Trophoblast cell (in vitro differentiated cells and primary cell): ENCODE results near the gene KBTBD12.
A peak's percentile ranks its signal among the peaks of the same experiment; 100 is the strongest.

ENCODE experiments used
- DNase-seq, 2 donors: peaks; one replicate each; pipeline ENCODE4 v3.0.0-alpha.2; 2016
- H2AFZ ChIP-seq: 2 replicates; pipeline ENCODE4 v1.6.1; 2013; ENCODE audit warnings: low read length, moderate library complexity, mild to moderate bottlenecking; ENCODE audit not compliant: insufficient read depth, poor library complexity
- H2AK5ac ChIP-seq: 2 replicates; pipeline ENCODE4 v1.6.1; 2013; ENCODE audit warnings: mild to moderate bottlenecking, low read length
- H2BK120ac ChIP-seq: 2 replicates; pipeline ENCODE4 v1.6.1; 2013; ENCODE audit warnings: low read length, mild to moderate bottlenecking, moderate library complexity; ENCODE audit not compliant: insufficient read depth, poor library complexity
- H2BK12ac ChIP-seq: 2 replicates; pipeline ENCODE4 v1.6.1; 2013; ENCODE audit warnings: mild to moderate bottlenecking, low read length, moderate library complexity
- H2BK5ac ChIP-seq: 2 replicates; pipeline ENCODE4 v1.6.1; 2013; ENCODE audit warnings: low read length, low read depth, moderate library complexity, mild to moderate bottlenecking; ENCODE audit not compliant: poor library complexity
- H3K14ac ChIP-seq: 2 replicates; pipeline ENCODE4 v1.6.1; 2013; ENCODE audit warnings: mild to moderate bottlenecking, low read length
- H3K18ac ChIP-seq: 2 replicates; pipeline ENCODE4 v1.6.1; 2013; ENCODE audit warnings: mild to moderate bottlenecking, low read length
- H3K23ac ChIP-seq: 2 replicates; pipeline ENCODE4 v1.6.1; 2013; ENCODE audit warnings: low read length
- H3K27ac ChIP-seq: 2 replicates; pipeline ENCODE4 v1.5.1; 2013; ENCODE audit warnings: low read depth, mild to moderate bottlenecking, inconsistent platforms, low read length, moderate library complexity
- H3K27me3 ChIP-seq: 2 replicates; pipeline ENCODE4 v1.6.1; 2013; ENCODE audit warnings: inconsistent platforms, mild to moderate bottlenecking, low read length, moderate library complexity; ENCODE audit not compliant: insufficient read depth
- H3K36me3 ChIP-seq, 2 experiments: 1 replicate in 1 of 2; 2 replicates in 1 of 2; pipeline ENCODE4 v1.6.1; 2013; ENCODE audit warnings: low read length in 2 of 2, mild to moderate bottlenecking in 2 of 2, moderate library complexity in 1 of 2; ENCODE audit not compliant: insufficient read depth in 2 of 2, control insufficient read depth in 1 of 2
- H3K4ac ChIP-seq: 2 replicates; pipeline ENCODE4 v1.6.1; 2013; ENCODE audit warnings: low read depth, mild to moderate bottlenecking, low read length, moderate library complexity
- H3K4me1 ChIP-seq, 2 experiments: 1 replicate in 1 of 2; 2 replicates in 1 of 2; pipeline ENCODE4 v1.6.1; 2013; ENCODE audit warnings: low read length in 2 of 2, mild to moderate bottlenecking in 2 of 2, moderate library complexity in 1 of 2; ENCODE audit not compliant: insufficient read depth in 2 of 2, control insufficient read depth in 1 of 2
- H3K4me2 ChIP-seq: 2 replicates; pipeline ENCODE4 v1.6.1; 2013; ENCODE audit warnings: inconsistent platforms, mild to moderate bottlenecking, low read length, moderate library complexity
- H3K4me3 ChIP-seq: 2 replicates; pipeline ENCODE4 v1.5.1; 2013; ENCODE audit warnings: mild to moderate bottlenecking, low read depth, low read length, inconsistent platforms
- H3K79me1 ChIP-seq: one replicate; pipeline ENCODE4 v1.6.1; 2013; ENCODE audit warnings: low read length
- H3K79me2 ChIP-seq: 2 replicates; pipeline ENCODE4 v1.6.1; 2013; ENCODE audit warnings: low read length, mild to moderate bottlenecking; ENCODE audit not compliant: control insufficient read depth, insufficient read depth, poor library complexity
- H3K9ac ChIP-seq: 2 replicates; pipeline ENCODE4 v1.6.1; 2013; ENCODE audit warnings: mild to moderate bottlenecking, low read length
- H3K9me3 ChIP-seq: 2 replicates; pipeline ENCODE4 v1.6.1; 2013; ENCODE audit warnings: low read depth, mild to moderate bottlenecking, control low read depth, inconsistent platforms, low read length; ENCODE audit not compliant: insufficient read depth
- H4K12ac ChIP-seq: 2 replicates; pipeline ENCODE4 v1.6.1; 2013; ENCODE audit warnings: low read depth, mild to moderate bottlenecking, low read length, moderate library complexity
- H4K8ac ChIP-seq: 2 replicates; pipeline ENCODE4 v1.6.1; 2013; ENCODE audit warnings: low read depth, mild to moderate bottlenecking, low read length, moderate library complexity
- H4K91ac ChIP-seq: one replicate; pipeline ENCODE4 v1.6.1; 2013; ENCODE audit warnings: low read depth, mild to moderate bottlenecking, low read length, moderate library complexity
- WGBS: extraction: QIAGEN DNeasy Blood & Tissue Kit; methylation state at CpG from one replicate; pipeline ENCODE4 v1.1.7; 2013; ENCODE audit warnings: missing lambda C conversion rate; ENCODE audit not compliant: insufficient read length, insufficient coverage; ENCODE audit errors: extremely low coverage; 5-methylcytosine and 5-hydroxymethylcytosine counted together

KBTBD12 gene

GRCh38 chr3:127992127-127992526 is 77.1 kb downstream of the KBTBD12 start:
- H3K79me2 ChIP-seq, result no peaks in the 10 kb centered on the region
- no peak overlapping the region for H2BK5ac ChIP-seq
- no peak overlapping the region for H2BK120ac ChIP-seq
- no peaks in the 10 kb centered on the region for H3K36me3 ChIP-seq
- H4K8ac ChIP-seq, result no peak overlapping the region
- no peak for DNase-seq
- H2AK5ac ChIP-seq, result no peak overlapping the region
- no peak overlapping the region for H4K91ac ChIP-seq
- no peaks in the 10 kb centered on the region for H3K79me1 ChIP-seq
- no peak overlapping the region for H3K18ac ChIP-seq
- H3K4me3 ChIP-seq, result no peak overlapping the region
- WGBS, result no CpG with 5 or more reads among the region's 5 CpGs
- no peaks in the 10 kb centered on the region for H3K4me1 ChIP-seq
- no peak overlapping the region for H3K4me2 ChIP-seq
- no peak overlapping the region for H3K27ac ChIP-seq
- no peak overlapping the region for H4K12ac ChIP-seq
- H3K27me3 ChIP-seq, result no peaks in the 10 kb centered on the region
- no peaks in the 10 kb centered on the region for H3K9me3 ChIP-seq
- H3K23ac ChIP-seq, result no peak overlapping the region
- H3K14ac ChIP-seq, result no peak overlapping the region
- no peak overlapping the region for H2AFZ ChIP-seq
- no peak overlapping the region for H3K9ac ChIP-seq
- H2BK12ac ChIP-seq, result no peak overlapping the region
- no peak overlapping the region for H3K4ac ChIP-seq

GRCh38 chr3:127994011-127994410 is 79.0 kb downstream of the KBTBD12 start:
- Histone ChIP-seq H3K4me2 (no peak overlapping the region), H2BK120ac (no peak overlapping the region), H3K27me3 (no peaks in the 10 kb centered on the region), H3K36me3 (no peaks in the 10 kb centered on the region), H2AFZ (no peak overlapping the region), H3K4me3 (no peak overlapping the region), H2BK12ac (no peak overlapping the region), H2BK5ac (no peak overlapping the region), H4K12ac (no peak overlapping the region), H3K18ac (no peak overlapping the region), H3K14ac (no peak overlapping the region), H3K79me2 (no peaks in the 10 kb centered on the region), H3K9me3 (no peaks in the 10 kb centered on the region), H3K4ac (no peak overlapping the region), H3K79me1 (no peaks in the 10 kb centered on the region), H3K27ac (no peak overlapping the region), H3K4me1 (no peaks in the 10 kb centered on the region), H4K8ac (no peak overlapping the region), H4K91ac (no peak overlapping the region), H3K23ac (no peak overlapping the region), H3K9ac (no peak overlapping the region), H2AK5ac (no peak overlapping the region)
- no peak for DNase-seq

- Histone ChIP-seq H3K9me3 (no peaks in the 10 kb centered on the region), H3K4me2 (no peak overlapping the region), H3K9ac (no peak overlapping the region), H2AK5ac (no peak overlapping the region), H3K79me2 (no peaks in the 10 kb centered on the region), H3K18ac (no peak overlapping the region), H3K4me1 (no peaks in the 10 kb centered on the region), H3K4ac (no peak overlapping the region), H3K4me3 (no peak overlapping the region), H2BK120ac (no peak overlapping the region), H2BK5ac (no peak overlapping the region), H3K36me3 (no peaks in the 10 kb centered on the region), H2AFZ (no peak overlapping the region), H4K91ac (no peak overlapping the region), H3K14ac (no peak overlapping the region), H3K79me1 (no peaks in the 10 kb centered on the region), H4K8ac (no peak overlapping the region), H3K27ac (no peak overlapping the region), H3K23ac (no peak overlapping the region), H3K27me3 (no peaks in the 10 kb centered on the region), H4K12ac (no peak overlapping the region), H2BK12ac (no peak overlapping the region)
- WGBS, result no CpG with 5 or more reads among the region's 7 CpGs
- no peak for DNase-seq
These were observed 82.0 kb downstream of the KBTBD12 start for GRCh38 chr3:127997016-127997415.

- DNase-seq, result no peak
- Histone ChIP-seq H3K23ac (no peak overlapping the region), H3K4me1 (no peaks in the 10 kb centered on the region), H3K79me1 (no peaks in the 10 kb centered on the region), H3K27ac (no peak overlapping the region), H3K4ac (no peak overlapping the region), H3K4me2 (no peak overlapping the region), H4K12ac (no peak overlapping the region), H3K79me2 (no peaks in the 10 kb centered on the region), H4K91ac (no peak overlapping the region), H2AK5ac (no peak overlapping the region), H3K27me3 (no peaks in the 10 kb centered on the region), H2BK5ac (no peak overlapping the region), H3K9ac (no peak overlapping the region), H3K4me3 (peak overlapping the region; percentile 36), H3K36me3 (no peaks in the 10 kb centered on the region), H2AFZ (no peak overlapping the region), H2BK120ac (no peak overlapping the region), H3K9me3 (no peaks in the 10 kb centered on the region), H3K18ac (no peak overlapping the region), H2BK12ac (no peak overlapping the region), H4K8ac (no peak overlapping the region), H3K14ac (no peak overlapping the region)
- WGBS, result no CpG with 5 or more reads among the region's 5 CpGs
These were observed 82.9 kb downstream of the KBTBD12 start for GRCh38 chr3:127997961-127998360.
